GM21526 (cell line): Measurements from ENCODE around the gene ZNRF3.
"Not testable (repeated sequence)": the region's sequence is repeated elsewhere in the genome, so short reads cannot be mapped to it uniquely, and the experiment has no call there.

Experiments
- ATAC-seq: cut with Tn5 transposase; IDR thresholded peaks from one replicate; pipeline ENCODE4 v1.9.1; 2021; ENCODE audit warnings: moderate library complexity; ENCODE audit not compliant: unreplicated experiment, low FRiP score

Gene ZNRF3

DNA sequence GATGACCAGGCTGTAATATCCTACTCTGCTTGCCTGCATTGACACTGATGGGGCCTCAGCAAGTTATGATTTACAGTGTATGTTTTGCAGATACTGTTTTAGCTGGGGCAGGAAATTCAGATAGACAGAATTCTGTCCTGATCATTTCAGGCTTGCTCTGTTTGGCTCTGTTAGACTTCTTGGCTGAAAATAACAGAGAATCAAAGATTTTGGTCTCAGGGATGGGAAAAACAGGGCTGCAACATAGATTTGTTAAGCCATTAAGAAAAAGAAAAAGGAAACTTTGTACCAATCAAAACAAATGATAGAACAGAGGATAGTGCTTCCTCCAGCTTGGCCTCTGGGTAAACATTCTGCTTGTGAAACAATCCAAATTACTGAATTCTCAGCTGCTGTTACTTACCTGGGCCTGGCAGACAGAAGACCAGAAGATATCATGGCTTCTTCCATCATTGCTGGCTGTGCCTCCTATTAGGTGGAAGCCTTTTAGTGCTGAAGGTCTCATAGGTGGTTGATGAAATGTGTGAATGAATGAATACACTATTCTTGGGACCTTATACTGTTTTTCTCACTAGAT, 22.0 kb downstream of the ZNRF3 start:
- no peak for ATAC-seq

DNA sequence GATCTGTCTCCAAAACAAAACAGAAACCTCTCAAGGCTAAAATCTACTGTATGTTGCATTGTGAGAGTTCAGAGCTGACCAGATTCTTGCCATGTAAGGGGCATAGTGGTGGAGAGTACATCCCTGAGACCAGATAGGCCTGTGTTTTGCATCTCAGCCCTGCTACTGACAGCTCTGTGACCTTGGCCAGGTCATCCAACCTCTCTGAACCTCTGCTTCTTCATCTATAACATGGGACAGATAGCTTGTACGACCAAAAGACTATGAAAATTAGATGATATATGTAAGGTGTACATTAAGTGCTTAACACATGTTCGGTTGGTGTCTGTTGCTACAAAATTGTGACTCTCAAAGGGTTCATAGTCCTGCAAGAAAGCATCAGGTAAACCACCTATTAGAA, 22.9 kb downstream of the ZNRF3 start:
- ATAC-seq: no peak

DNA sequence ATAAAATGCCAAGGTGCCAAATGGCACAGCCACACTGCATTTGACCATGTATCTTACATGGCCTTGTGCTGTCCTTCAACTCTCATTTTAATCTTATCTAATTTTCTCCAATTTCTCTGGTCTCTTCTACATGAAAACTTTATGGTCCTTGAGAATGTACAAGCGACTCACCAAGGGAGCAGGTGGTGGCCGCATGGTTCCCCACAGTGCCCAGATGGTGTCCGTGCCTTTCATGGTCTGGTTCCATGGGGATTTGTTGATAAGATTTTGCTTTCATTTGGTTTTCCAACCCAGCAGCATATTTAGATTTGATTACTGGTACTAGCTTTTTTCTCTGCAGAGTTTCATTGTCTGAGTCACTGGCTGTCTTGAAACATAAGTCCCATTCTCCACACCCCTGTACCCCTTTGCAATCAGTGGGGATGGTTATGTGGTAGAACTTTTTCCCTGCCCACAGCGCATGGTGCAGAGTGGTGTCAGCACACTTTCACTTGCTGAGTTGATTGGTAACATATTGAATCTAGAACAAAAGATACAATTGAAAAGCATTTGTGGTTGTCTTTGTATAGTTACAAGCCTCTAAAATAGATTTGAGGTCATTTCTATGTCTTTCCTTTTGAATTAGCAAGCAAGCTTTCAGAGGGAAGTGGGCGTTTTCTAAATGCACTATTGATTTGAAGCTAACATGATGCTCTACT, 24.1 kb downstream of the ZNRF3 start:
- no peak for ATAC-seq

DNA sequence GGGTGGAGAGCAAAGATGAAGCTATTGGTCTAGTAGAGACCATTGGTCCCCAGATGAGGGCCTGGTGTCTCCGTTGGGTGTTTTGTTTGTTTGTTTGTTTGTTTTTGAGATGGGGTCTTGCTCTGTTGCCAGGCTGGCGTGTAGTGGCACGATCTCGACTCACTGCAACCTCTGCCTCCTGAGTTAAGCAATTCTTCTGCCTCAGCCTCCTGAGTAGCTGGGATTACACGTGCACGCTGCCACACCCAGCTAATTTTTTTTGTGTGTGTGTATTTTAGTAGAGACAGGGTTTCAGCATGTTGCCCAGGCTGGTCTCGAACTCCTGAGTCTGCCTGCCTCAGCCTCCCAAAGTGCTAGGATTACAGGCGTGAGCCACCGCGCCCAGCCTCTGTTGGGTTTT, 25.4 kb downstream of the ZNRF3 start:
- ATAC-seq: not testable (repeated sequence)

DNA sequence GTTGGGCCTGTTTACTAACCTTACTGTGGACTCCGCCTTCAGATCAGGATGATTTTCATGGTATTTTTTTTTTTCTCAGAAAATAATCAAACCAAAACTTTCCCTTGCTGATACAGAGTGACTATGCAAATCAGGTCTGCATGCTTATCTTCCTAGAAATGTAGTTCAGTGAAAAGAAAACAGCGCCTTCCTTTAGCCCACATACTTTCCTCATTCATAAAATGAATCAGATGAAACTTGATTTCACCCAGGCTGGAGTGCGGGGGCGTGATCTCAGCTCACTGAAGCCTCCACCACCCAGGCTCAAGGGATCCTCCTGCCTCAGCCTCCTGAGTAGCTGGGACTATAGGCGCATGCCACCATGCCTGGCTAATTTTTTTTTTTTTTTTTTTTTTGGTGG, 26.0 kb downstream of the ZNRF3 start:
- ATAC-seq: no peak

DNA sequence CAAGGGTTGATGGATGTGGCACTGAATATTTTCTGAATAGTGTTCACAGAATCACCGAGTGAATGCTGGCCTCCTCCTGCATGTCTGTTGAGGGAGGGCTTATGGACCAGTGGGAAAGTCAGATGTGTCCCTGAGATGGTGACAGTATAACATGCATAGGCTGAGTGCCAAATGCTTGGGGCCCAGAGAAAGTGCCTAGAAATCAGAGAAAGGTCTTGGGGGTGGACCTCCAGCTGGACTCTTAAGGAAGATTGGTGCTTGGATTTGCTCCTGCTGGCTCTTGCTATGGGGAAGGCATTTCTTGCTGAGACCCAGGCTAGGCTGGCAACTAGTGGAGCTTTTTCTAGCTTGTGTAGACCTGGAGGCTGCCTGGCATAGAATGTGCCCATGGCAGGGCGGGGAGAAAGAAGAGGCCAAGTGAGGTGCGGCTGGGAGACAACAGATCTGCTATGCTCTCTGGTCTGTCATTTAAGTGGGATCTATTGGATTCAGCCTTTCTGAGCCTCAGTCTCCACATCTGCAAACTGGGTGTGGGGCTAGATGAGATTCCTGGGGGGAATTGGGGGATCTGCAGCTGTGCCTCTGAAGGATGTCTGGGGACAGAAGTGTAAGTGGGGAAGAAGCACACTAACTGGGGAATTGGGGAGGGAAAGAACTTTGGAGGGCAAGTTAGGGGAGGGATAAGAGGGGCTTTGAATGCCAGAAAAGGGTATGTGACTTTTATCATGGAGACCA, 27.4 kb downstream of the ZNRF3 start:
- ATAC-seq: no peak

DNA sequence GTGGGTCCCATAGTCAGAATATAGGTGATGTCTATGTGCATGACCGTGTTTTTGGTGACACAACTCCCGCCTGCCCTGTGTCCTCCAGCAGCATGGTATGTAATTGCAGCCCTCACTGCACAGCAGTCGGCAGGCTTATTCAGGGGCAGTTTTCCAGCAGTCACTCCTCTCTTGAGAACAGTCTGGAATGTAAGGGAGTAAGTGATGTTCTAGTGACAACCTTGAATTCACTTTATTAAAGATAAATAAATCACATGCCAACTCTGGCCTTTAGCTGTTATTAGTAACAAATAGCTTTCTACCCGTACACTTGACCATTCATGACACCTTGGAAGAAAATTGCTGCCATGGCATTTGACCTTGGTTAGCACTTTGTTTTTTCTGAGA, 27.9 kb downstream of the ZNRF3 start:
- no peak for ATAC-seq

DNA sequence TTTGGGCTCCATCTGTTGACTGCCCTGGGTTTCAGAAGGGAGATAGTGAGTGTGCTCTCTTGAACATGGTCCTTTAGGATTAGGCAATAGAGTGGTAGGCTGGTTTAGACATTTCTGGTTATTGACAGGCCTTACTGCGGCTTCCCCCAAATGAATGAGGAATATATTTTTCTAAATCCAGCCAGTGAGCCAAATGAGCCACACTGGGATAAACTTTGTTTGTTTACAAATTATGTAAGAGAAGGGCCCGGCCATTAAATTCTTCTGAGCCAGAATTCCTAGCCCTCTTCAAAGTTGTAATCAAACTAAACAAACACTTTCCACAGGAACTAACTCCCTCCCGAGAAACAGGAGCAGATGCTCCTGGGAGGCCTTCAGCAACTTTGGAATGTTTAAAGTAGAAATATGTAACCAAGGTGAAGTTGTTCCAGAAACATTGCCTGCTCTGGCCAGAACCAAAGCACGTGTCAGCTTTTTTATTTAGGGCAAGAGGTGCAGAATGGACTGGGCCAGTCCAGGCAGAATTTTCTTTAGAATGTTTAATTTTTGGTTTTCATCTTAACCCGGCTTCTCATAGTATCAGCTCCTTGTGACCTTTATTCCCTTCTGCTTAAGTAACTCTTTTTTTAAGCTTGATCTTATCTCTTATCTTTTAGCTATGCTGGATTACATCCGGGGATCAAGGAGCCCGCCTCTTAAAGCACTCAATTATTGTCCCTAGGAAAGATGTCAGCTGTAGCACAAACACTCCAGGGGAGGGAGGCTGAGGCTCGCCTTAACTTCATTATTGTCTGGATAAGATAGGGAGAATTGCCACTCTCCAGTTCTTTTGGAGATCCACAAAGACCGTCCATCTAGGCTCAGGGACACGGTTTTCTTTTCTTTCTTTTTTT, 28.7 kb downstream of the ZNRF3 start:
- ATAC-seq: no peak

DNA sequence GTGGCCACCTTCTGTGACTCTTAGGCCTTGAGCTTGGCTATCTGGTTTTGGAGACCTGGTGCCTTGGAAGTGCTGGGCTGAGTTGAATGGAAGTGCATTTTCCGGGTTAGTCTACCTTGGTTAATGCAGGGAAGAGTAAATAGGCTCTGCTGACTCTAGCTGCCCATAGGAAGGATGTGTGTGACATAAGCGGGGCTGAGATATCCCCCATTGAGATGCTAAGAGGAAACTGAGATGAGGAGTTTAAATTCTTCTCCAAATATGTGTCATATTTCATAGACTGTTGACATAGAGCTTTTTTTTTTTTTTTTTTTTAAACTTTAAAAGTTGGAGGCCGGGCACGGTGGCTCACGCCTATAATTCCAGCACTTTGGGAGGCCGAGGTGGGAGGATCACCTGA, 30.8 kb downstream of the ZNRF3 start:
- ATAC-seq: no peak

DNA sequence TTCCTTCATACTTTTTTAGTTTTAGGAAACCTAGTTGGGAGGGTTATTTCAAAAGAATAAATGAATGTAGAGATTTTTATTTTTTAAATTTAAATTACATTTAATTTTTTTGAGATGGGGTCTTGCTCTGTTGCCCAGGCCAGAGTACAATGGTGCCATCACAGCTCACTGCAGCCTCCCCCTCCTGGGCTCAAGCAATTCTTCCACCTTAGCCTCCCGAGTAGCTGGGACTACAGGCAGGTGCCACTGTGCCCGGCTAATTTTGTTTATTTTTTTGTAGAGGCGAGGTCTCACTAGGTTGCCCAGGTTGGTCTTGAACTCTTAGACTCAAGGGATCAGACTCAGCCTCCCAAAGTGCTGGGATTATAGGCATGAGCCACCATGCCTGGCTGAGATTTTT, 32.6 kb downstream of the ZNRF3 start:
- ATAC-seq: no peak

DNA sequence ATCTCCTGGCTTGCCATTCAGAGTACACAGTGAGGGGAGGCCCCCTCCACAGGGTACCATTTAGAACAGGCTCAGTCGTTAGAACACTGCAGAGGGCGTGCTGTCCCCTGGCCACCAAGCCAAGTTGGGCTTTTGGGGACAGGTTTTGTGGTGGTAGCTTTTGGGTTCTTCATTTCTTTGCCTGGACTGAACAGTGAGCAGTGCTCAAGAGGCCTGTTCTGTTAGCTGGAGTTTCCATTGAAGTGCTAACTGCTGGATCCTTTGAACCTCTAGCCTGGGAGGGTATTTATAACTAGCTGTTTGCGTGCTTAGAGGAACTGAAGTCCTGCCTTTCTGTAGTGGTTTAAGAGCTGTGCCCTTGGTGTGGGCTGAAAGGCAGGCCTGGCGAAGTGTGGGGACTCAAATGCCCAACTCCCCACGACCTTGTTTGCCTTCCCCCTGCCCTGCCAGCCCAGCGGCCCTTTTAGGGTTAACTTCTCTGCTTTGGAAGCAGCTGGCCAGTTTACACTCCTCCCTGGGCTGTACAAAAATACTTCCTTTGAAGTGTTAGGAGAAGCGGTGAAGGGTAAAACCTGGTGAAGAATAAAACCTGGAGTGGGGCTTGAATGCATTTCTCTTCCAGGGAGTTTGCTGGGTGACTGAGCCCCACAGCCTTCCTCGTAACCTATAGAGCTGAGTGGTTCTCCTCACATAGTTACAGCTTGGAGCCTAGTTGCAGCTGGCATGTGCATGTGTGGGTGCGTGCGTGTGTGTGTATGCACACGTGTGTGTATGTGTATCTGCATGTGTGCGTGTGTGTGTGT, 34.6 kb downstream of the ZNRF3 start:
- ATAC-seq: no peak

DNA sequence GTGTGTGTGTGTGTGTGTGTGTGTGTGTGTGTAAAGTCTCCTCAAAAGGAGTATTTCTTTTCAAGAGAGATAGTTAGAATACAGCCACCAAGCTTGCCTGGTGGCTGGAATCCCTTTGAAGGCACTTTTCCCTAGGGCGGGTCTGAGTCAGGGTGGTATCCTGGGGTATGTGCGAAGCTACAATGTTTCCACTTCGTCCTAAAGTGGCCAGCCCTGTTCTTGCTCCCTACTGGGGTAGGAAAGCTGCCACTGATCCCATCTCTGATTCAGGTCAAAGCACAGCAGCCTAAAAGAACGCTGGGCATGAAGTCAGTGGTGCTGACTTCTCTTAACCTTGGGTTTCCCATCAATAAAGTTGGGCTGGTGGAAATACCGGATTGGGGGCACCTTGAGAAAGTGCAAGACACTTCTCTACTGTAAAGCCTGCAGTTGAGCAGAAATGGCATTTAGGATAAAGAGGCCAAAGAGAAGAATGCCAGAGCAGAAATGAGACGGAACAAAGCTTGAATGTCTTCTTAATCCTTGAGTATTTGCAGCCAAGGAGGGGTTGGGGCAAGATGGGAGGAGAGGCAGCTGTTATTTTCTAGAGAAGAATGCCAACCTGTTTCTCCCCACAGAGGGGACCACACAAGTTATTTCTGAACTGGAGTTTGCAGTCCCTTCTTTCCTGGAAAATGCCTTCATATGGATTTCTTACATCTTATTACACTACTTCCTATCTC, 35.3 kb downstream of the ZNRF3 start:
- ATAC-seq: no peak

DNA sequence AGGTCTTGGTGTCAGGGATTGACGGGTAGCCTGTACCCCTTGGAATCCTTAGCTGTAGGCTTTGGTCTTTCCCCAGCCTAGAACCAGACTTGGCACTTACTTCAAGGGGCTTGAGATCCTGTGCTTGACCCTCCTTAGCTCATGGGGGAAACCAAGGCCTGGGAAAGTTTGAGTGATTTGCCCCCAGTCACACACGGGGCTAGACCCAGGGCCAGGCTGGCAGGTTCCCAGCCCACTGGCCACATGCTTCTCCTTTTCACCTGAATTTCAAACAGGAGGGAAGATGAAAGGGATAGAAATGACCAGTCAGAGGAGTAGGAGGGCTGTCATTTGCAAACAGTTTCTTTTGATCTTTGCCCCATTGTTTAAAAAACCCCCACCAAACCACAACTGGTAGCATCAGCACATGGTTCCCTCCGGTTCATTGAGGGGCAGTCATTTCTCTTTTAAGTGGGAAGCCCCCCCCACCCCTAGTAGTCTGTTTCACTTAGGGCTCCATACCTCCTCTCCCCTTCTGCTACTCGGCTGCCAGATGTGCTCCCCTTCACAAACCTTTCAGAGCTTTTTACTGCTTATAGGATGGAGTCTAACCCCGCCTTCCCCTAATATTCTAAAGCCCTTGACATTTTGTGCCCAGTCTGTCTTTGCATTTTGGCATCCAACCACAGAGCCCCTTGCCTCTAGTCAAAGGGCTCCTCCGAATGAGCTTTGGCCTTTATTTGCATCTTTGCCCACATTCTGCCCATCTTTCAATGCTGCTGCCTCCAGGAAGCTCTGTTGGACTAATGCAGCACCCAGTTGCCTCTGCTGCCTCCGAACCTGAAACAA, 37.6 kb downstream of the ZNRF3 start:
- ATAC-seq: no peak

DNA sequence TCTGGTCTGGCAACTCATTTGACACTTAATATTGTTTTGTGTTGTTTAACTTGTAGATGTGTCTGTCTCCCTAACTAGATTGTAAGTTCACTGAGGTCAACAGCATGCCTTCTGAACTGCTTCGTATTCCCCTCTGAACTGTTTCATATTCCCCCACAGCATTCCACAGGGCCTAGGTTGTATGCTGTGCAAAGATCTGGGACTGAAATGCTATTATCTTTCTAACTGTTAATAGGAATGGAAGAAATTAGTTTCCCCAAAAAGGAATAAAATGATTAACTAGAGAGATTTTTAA, 38.2 kb downstream of the ZNRF3 start:
- no peak for ATAC-seq

DNA sequence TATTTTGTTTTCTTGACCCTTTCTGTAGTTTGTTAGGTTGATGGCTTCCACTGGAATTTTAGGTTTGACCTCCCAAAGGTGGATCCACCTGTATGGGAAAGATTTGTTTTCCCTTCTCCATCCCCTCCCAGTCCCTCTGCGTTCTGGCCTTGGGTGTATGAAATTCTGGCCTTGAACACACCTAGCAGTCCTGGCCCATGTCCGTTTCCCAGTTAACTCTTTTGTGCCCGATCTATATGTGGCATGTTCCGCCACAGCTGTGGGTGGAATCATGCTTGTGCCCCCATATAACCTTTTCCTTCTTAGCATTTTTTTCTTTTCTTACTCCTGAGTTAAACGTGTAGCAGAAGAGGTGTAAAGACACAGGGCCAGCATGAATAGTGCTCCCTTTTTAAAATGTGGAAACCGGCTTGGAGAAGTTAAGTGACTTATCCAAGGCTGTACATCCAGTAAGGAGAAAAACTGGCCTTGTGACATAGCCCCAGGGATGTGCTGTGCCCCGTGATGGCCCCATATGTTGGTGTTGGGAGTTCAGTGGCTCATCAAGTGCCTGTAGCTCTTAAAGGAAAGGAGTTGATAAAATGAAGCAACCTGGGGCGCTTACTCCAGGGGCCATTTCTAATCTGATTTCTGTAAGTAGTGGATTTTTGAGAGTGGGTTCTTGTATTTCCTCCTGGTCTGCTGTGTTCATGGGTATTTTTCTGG, 39.3 kb downstream of the ZNRF3 start:
- no peak for ATAC-seq

DNA sequence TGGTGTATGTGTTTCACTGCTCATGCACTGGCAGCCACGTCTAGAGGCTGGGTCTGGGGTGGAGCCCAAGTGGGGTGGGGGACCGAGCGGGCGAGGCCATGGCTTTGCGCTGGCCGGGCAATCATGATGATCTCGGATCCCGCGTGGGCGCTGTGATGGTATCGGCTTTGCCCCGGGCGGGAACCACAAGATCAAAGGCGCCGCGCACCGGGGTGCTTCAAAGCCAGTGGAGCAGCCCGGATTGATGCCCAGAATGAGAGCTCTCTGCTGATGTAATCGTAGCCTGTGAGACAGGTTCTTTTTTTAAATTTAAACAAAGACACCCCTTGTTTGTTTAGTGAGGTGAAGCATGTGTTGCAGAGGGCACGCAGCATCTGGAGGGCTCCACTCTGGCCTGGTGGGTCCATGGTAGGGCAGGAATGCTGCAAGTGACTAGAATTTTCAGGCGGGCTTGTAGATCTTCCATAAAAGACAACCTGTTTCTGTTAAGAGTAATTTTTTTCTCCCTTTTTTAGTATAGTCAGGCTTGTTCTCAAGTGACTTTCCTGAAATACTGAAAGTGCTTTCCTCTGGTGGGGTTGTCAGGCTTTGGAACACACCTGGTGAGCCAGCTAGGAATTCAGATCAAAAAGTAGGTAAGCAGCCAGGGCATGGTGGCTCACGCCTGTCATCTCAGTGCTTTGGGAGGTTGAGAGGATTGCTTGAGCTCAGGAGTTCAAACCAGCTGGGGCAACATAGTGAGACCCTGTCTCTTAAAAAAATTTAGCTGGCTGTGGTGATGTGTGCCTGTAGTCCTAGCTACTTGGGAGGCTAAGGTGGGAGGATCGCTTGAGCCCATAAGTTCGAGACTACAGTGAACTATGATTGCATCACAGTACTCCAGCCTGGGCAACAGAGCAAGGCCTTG, 40.7 kb downstream of the ZNRF3 start:
- ATAC-seq: no peak

DNA sequence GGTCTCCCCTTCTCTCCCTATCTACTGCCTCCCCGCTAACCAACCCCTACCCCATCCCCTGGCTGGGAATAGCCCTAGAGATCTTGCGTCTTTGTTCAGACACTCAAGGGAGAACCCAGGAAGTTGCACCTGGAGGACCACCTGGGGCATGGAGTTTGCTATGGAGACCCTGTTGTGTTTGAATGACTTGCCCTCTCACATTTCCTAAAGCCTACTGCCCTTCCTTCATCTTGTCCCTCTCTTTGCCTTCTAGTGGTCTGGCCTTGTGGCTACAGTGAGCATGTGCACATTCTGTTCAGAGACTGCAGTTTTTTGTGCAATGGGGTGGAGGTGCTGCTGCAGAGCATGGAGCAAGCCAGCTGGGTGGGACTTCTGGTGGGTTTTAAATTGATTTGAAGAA, 42.5 kb downstream of the ZNRF3 start:
- ATAC-seq: no peak
